Measurements from ENCODE around the gene CENPC.

CENPC gene, protein sequence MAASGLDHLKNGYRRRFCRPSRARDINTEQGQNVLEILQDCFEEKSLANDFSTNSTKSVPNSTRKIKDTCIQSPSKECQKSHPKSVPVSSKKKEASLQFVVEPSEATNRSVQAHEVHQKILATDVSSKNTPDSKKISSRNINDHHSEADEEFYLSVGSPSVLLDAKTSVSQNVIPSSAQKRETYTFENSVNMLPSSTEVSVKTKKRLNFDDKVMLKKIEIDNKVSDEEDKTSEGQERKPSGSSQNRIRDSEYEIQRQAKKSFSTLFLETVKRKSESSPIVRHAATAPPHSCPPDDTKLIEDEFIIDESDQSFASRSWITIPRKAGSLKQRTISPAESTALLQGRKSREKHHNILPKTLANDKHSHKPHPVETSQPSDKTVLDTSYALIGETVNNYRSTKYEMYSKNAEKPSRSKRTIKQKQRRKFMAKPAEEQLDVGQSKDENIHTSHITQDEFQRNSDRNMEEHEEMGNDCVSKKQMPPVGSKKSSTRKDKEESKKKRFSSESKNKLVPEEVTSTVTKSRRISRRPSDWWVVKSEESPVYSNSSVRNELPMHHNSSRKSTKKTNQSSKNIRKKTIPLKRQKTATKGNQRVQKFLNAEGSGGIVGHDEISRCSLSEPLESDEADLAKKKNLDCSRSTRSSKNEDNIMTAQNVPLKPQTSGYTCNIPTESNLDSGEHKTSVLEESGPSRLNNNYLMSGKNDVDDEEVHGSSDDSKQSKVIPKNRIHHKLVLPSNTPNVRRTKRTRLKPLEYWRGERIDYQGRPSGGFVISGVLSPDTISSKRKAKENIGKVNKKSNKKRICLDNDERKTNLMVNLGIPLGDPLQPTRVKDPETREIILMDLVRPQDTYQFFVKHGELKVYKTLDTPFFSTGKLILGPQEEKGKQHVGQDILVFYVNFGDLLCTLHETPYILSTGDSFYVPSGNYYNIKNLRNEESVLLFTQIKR

GRCh38 chr4:67545199-67546003, at the start of gene CENPC:
CENPC (minus strand) TSS chr4:67545503; CDS start chr4:67545355, 148 bp downstream.
- in situ Hi-C loops (cut with HindIII; ENCODE audit: low sequenced_read_pairs), result no loop called here
- H3K4me3 ChIP-seq (ENCODE audit: low read depth, low read length), result peak within 1 kb of the TSS; percentile 75
- TF ChIP-seq, protein P1, sequence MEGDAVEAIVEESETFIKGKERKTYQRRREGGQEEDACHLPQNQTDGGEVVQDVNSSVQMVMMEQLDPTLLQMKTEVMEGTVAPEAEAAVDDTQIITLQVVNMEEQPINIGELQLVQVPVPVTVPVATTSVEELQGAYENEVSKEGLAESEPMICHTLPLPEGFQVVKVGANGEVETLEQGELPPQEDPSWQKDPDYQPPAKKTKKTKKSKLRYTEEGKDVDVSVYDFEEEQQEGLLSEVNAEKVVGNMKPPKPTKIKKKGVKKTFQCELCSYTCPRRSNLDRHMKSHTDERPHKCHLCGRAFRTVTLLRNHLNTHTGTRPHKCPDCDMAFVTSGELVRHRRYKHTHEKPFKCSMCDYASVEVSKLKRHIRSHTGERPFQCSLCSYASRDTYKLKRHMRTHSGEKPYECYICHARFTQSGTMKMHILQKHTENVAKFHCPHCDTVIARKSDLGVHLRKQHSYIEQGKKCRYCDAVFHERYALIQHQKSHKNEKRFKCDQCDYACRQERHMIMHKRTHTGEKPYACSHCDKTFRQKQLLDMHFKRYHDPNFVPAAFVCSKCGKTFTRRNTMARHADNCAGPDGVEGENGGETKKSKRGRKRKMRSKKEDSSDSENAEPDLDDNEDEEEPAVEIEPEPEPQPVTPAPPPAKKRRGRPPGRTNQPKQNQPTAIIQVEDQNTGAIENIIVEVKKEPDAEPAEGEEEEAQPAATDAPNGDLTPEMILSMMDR (IDR thresholded peaks at IDR 0.05; ENCODE audit: low read depth, low read length, missing control alignments), result no peak
- DNase-seq (ENCODE audit: low read depth), result peak; percentile 96

DNA sequence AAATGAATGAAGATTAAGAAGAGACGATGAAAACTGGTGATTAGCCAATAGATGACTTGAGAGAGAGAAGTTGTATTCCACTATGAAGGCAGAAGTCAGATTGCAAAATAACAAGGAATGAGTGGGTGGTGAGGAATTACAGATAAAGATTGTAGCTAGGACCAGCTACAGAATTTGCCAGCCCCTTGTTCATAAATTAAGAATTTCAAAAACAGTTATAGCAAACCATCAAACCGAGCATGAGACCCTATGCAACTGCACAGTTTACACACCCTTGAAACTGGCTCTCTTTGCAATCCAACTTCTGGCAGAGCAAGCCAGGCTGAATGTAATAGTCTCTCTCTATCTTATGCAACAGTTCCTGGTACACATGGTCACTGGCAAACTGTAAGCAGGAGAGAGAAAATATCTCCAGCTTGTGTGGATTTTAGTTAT, 48.5 kb upstream of the CENPC start:
- no peak for DNase-seq (ENCODE audit: low read depth)
- TF ChIP-seq, protein P1 (IDR thresholded peaks at IDR 0.05; ENCODE audit: low read depth, low read length, missing control alignments), result no peak
- no peak overlapping the region for H3K4me3 ChIP-seq (ENCODE audit: low read depth, low read length)
- in situ Hi-C loops (cut with HindIII; ENCODE audit: low sequenced_read_pairs), result no loop called here

GRCh38 chr4:67587156-67587555, 41.9 kb upstream of the CENPC start:
- no peak overlapping the region for H3K4me3 ChIP-seq (ENCODE audit: low read depth, low read length)
- TF ChIP-seq, protein P1 (IDR thresholded peaks at IDR 0.05; ENCODE audit: low read depth, low read length, missing control alignments), result no peak
- no peak for DNase-seq (ENCODE audit: low read depth)
- in situ Hi-C loops (cut with HindIII; ENCODE audit: low sequenced_read_pairs), result no loop called here

DNA sequence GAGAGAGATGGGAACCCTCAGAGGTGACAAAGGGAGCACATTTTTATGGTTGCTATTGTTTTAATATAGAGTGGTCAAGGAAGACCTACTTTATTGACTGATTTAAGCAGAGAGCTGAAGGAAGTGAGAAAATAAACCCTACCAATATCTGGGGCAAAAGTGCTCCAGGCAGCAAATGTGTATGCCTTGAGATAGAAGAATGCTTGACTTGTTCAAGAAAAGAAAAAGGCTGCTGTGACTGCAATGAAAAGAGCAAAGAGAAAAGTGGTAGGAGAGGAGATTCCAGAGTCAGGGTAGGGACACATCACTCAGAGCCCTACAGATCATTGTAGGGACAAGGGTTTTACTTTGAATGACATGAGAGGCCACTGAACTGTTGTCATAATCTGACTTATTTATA, 39.2 kb upstream of the CENPC start:
- no peak for DNase-seq (ENCODE audit: low read depth)
- in situ Hi-C loops (cut with HindIII; ENCODE audit: low sequenced_read_pairs), result no loop called here
- TF ChIP-seq, protein P1 (IDR thresholded peaks at IDR 0.05; ENCODE audit: low read depth, low read length, missing control alignments), result no peak
- no peak overlapping the region for H3K4me3 ChIP-seq (ENCODE audit: low read depth, low read length)

DNA sequence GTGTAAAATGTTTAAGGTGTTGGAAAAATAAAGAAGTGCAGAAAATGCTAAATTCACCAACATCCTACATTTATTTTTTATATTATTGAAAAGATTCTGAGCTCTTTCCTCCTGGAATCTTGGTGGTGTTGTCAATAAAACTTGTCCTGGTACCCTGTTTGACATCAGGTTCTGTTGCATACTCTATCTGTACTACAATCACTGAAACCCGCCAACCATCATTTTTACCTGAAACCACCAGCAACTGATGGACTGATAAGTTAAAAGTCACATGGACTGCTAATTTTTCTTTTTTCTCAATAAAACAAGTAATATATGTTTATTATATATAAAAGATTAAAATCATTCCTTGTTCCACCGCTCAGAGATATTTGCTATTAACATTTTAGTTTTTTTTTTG, 36.6 kb upstream of the CENPC start:
- no peak overlapping the region for H3K4me3 ChIP-seq (ENCODE audit: low read depth, low read length)
- no peak for DNase-seq (ENCODE audit: low read depth)
- in situ Hi-C loops (cut with HindIII; ENCODE audit: low sequenced_read_pairs), result no loop called here
- TF ChIP-seq, protein P1 (IDR thresholded peaks at IDR 0.05; ENCODE audit: low read depth, low read length, missing control alignments), result no peak
